SK-N-SH (cell line): ENCODE results near the gene LENG8. TPM values are rescaled to one million over a fixed set of nuclear protein-coding genes. Genes with fewer than 3 reads are reported as not detected.

Experiments
- CTCF ChIA-PET: fragments of 300-600, 350-600 bp; formaldehyde crosslinking; extraction: SDS; loops from one replicate; lab custom pipeline; 2021; lab: Yijun Ruan, JAX
- POLR2A ChIA-PET: fragments of 350-600 bp; sonication (Branson Sonifier 250); formaldehyde crosslinking; extraction: SDS; loops from one replicate; lab custom pipeline; 2020; ENCODE audit warnings: antibody characterized with exemption, inconsistent platforms; lab: Yijun Ruan, JAX
- DNase-seq: peaks from one replicate; pipeline ENCODE4 v3.0.0; 2012
- H2AFZ ChIP-seq: fragments of 200-600 bp; sonication (generic); 2 replicates; pipeline ENCODE4 v1.8.1; 2016; ENCODE audit warnings: antibody characterized with exemption, mild to moderate bottlenecking, low read depth
- H3F3A ChIP-seq: fragments of 200-600 bp; sonication (generic); replicated peaks from 2 replicates; pipeline ENCODE3; 2016; ENCODE audit warnings: antibody characterized with exemption, mild to moderate bottlenecking; ENCODE audit not compliant: insufficient read depth
- H3K27ac ChIP-seq, 2 experiments: fragments of 200-500 bp in 1 of 2; fragments of 200-600 bp in 1 of 2; sonication (Bioruptor generic) in 1 of 2; sonication (generic), shearing (Covaris generic) in 1 of 2; 2 replicates each; pipeline versions ENCODE4 v1.5.1 to v1.6.1; 2014 to 2016; ENCODE audit warnings: low read depth in 2 of 2, inconsistent platforms in 1 of 2, low read length in 1 of 2, mild to moderate bottlenecking in 1 of 2, mixed read lengths in 1 of 2
- H3K27me3 ChIP-seq: fragments of 200-600 bp; sonication (generic), shearing (Covaris generic); 2 replicates; pipeline ENCODE4 v1.6.1; 2016; ENCODE audit warnings: mixed run types; ENCODE audit not compliant: insufficient read depth
- H3K36me3 ChIP-seq, 2 experiments: fragments of 200-500 bp in 1 of 2; fragments of 200-600 bp in 1 of 2; sonication (Bioruptor generic) in 1 of 2; sonication (generic) in 1 of 2; replicated peaks in 1 of 2; 2 replicates each; pipeline versions ENCODE3 to v1.5.1; 2014 to 2016; ENCODE audit warnings: low read length in 1 of 2, mild to moderate bottlenecking in 1 of 2; ENCODE audit not compliant: insufficient read depth in 2 of 2, control insufficient read depth in 1 of 2
- H3K4me1 ChIP-seq, 2 experiments: fragments of 200-500 bp in 1 of 2; fragments of 200-600 bp in 1 of 2; sonication (Bioruptor generic) in 1 of 2; sonication (generic), shearing (Covaris generic) in 1 of 2; 2 replicates each; pipeline versions ENCODE4 v1.5.1 to v1.6.1; 2014 to 2016; ENCODE audit warnings: low read depth in 1 of 2, low read length in 1 of 2, mixed run types in 1 of 2; ENCODE audit not compliant: insufficient read depth in 2 of 2, control insufficient read depth in 1 of 2
- H3K4me2 ChIP-seq: fragments of 200-600 bp; sonication (generic), shearing (Covaris generic); 2 replicates; pipeline ENCODE4 v1.6.1; 2017; ENCODE audit warnings: mixed run types
- H3K4me3 ChIP-seq, 2 experiments: fragments of 200-500 bp in 1 of 2; fragments of 200-600 bp in 1 of 2; sonication (Bioruptor generic) in 1 of 2; sonication (generic), shearing (Covaris generic) in 1 of 2; 2 replicates each; pipeline versions ENCODE4 v1.5.1 to v1.8.1; 2014 to 2016; ENCODE audit warnings: low read depth in 2 of 2, inconsistent platforms in 1 of 2, low read length in 1 of 2, mild to moderate bottlenecking in 1 of 2, mixed read lengths in 1 of 2, moderate library complexity in 1 of 2
- H3K79me2 ChIP-seq: fragments of 200-600 bp; sonication (generic); 2 replicates; pipeline ENCODE4 v1.8.1; 2017; ENCODE audit warnings: mild to moderate bottlenecking; ENCODE audit not compliant: insufficient read depth
- H3K9ac ChIP-seq: fragments of 200-600 bp; sonication (generic); 2 replicates; pipeline ENCODE4 v1.6.1; 2017; ENCODE audit warnings: mixed run types
- H3K9me2 ChIP-seq: fragments of 200-600 bp; sonication (generic); 2 replicates; pipeline ENCODE4 v1.6.1; 2017; ENCODE audit warnings: mixed run types
- H3K9me3 ChIP-seq: fragments of 200-600 bp; sonication (generic); 2 replicates; pipeline ENCODE4 v1.6.1; 2017; ENCODE audit warnings: mixed run types, mild to moderate bottlenecking, moderate library complexity
- H4K20me1 ChIP-seq: fragments of 200-600 bp; sonication (generic); 2 replicates; pipeline ENCODE4 v1.6.1; 2017; ENCODE audit warnings: mild to moderate bottlenecking, mixed run types; ENCODE audit not compliant: insufficient read depth
- CHD2 ChIP-seq: fragments of 150-350 bp; IDR thresholded peaks from 2 replicates; pipeline ENCODE4 v1.6.1; 2018; ENCODE audit warnings: low read length; ENCODE audit not compliant: partially characterized antibody
- FOXM1 ChIP-seq: IDR thresholded peaks from 2 replicates; pipeline ENCODE4 v1.4.0; 2012; ENCODE audit warnings: low read depth, mild to moderate bottlenecking
- GABPA ChIP-seq: IDR thresholded peaks from 2 replicates; pipeline ENCODE4 v1.4.0; 2012; ENCODE audit warnings: low read depth, mild to moderate bottlenecking
- MEF2A ChIP-seq: IDR thresholded peaks from 2 replicates; pipeline ENCODE4 v1.4.0; 2012; ENCODE audit warnings: low read depth, borderline replicate concordance
- MXI1 ChIP-seq: IDR thresholded peaks from 2 replicates; pipeline ENCODE4 v1.6.1; 2012; ENCODE audit warnings: mild to moderate bottlenecking, low read depth, low read length, improper control_type of control experiment
- NRF1 ChIP-seq: IDR thresholded peaks from 2 replicates; pipeline ENCODE4 v1.6.1; 2012; ENCODE audit warnings: low read depth, mild to moderate bottlenecking, low read length
- POLR2AphosphoS5 ChIP-seq: IDR thresholded peaks from 2 replicates; pipeline ENCODE4 v1.6.1; 2012; ENCODE audit warnings: low read depth, low read length
- RCOR1 ChIP-seq: fragments of 150-350 bp; IDR thresholded peaks from 2 replicates; pipeline ENCODE4 v1.6.1; 2017; ENCODE audit warnings: antibody characterized with exemption, low read length
- RXRA ChIP-seq: IDR thresholded peaks from 2 replicates; pipeline ENCODE4 v1.4.0; 2012; ENCODE audit warnings: low read depth, mild to moderate bottlenecking, borderline replicate concordance
- SMC3 ChIP-seq: IDR thresholded peaks from 2 replicates; pipeline ENCODE4 v1.6.1; 2012; ENCODE audit warnings: low read depth, low read length, improper control_type of control experiment
- TAF1 ChIP-seq: IDR thresholded peaks from 2 replicates; pipeline ENCODE4 v1.6.1; 2012; ENCODE audit warnings: low read depth, mild to moderate bottlenecking, low read length, moderate library complexity, borderline replicate concordance
- TEAD4 ChIP-seq: IDR thresholded peaks from 2 replicates; pipeline ENCODE4 v1.4.0; 2012; ENCODE audit warnings: mild to moderate bottlenecking, borderline replicate concordance; ENCODE audit not compliant: insufficient read depth
- YY1 ChIP-seq: IDR thresholded peaks from 2 replicates; pipeline ENCODE4 v1.4.0; 2012; ENCODE audit warnings: low read depth, mild to moderate bottlenecking
- WGBS: methylation state at CpG from one replicate; pipeline ENCODE4 v1.1.6; 2017; ENCODE audit warnings: low lambda C conversion rate; 5-methylcytosine and 5-hydroxymethylcytosine counted together
- polyA plus RNA-seq, 3 experiments: library from polyadenylated mRNA; depleted of rRNA; stranded (reverse); fragments of >200 nt; gene quantifications; 2 replicates each; pipeline ENCODE4 v1.2.3, GENCODE V29; 2012
- TF ChIP-seq, protein P1 (sequence below): fragments of 200-600 bp; sonication (generic); IDR thresholded peaks from 2 replicates; pipeline ENCODE4 v1.6.1; 2017; ENCODE audit warnings: antibody characterized with exemption, mild to moderate bottlenecking, moderate library complexity
- TF ChIP-seq, protein P2 (sequence below): IDR thresholded peaks from 2 replicates; pipeline ENCODE4 v1.6.1; 2012; ENCODE audit warnings: mild to moderate bottlenecking, low read depth, low read length, moderate library complexity

LENG8 gene
- polyA plus RNA-seq, 1 of the 3 experiments (the other 2 are of a cell fraction): 84.0 TPM

DNA sequence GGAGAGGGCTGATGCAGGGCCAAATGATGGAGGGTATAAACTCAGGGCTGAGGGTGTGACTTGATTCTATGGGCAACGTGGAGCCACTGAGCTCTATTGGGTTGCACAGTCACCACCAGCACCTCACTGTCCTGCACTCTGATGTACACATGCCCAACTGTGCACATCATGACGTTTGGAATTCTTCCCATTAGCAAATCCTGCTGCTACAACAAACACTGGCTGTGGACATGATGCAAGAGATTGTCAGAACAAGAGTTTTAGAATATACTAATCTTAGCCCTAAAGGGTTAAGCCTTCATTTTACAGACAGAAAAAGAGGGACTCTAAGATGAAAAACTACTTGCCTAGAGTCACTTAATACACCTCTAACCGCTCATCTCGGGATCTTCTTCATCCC, 36.1 kb upstream of the LENG8 start:
- H4K20me1 ChIP-seq: no peaks in the 10 kb centered on the region
- H3K36me3 ChIP-seq: no peaks in the 10 kb centered on the region
- H3K9ac ChIP-seq: no peak overlapping the region
- no peaks in the 10 kb centered on the region for H3K9me2 ChIP-seq
- no peak for TF ChIP-seq NRF1
- no peak for TF ChIP-seq GABPA
- TF ChIP-seq RCOR1: no peak
- TF ChIP-seq MEF2A: no peak
- TF ChIP-seq TEAD4: no peak
- H3K4me1 ChIP-seq: no peaks in the 10 kb centered on the region
- H3K9me3 ChIP-seq: no peaks in the 10 kb centered on the region
- no peak overlapping the region for H3K4me3 ChIP-seq
- no peak overlapping the region for H3K27ac ChIP-seq
- H3K79me2 ChIP-seq: no peaks in the 10 kb centered on the region
- H2AFZ ChIP-seq: no peak overlapping the region
- no peak overlapping the region for H3K4me2 ChIP-seq
- H3F3A ChIP-seq: peaks cover 8% of the 10 kb centered on the region
- ChIA-PET CTCF (no interaction called here), POLR2A (no interaction called here)
- H3K27me3 ChIP-seq: peaks cover 29% of the 10 kb centered on the region
- 7% methylated on average over 4 of the region's 4 CpGs for WGBS
- DNase-seq: no peak

DNA sequence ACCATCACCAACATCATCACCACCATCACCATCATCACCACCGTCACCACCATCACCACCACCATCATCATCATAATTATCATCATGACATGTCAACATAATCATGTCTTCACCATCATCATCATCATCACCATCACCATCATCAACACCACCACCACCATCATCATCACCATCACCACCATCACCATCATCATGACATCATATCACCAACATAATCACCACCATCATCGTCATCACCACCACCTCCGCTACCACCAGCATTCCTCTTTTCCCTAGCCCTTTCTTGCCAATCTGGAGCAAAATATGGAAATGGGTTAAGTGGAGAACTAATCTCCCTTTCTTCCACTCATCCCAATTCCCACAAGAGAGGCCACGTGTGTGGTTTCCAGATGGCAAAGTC, 34.8 kb upstream of the LENG8 start:
- TF ChIP-seq FOXM1 (no peak), RXRA (no peak), NRF1 (no peak), YY1 (no peak), MXI1 (no peak), SMC3 (no peak), POLR2AphosphoS5 (no peak), CHD2 (no peak), TAF1 (no peak)
- TF ChIP-seq, protein P1, sequence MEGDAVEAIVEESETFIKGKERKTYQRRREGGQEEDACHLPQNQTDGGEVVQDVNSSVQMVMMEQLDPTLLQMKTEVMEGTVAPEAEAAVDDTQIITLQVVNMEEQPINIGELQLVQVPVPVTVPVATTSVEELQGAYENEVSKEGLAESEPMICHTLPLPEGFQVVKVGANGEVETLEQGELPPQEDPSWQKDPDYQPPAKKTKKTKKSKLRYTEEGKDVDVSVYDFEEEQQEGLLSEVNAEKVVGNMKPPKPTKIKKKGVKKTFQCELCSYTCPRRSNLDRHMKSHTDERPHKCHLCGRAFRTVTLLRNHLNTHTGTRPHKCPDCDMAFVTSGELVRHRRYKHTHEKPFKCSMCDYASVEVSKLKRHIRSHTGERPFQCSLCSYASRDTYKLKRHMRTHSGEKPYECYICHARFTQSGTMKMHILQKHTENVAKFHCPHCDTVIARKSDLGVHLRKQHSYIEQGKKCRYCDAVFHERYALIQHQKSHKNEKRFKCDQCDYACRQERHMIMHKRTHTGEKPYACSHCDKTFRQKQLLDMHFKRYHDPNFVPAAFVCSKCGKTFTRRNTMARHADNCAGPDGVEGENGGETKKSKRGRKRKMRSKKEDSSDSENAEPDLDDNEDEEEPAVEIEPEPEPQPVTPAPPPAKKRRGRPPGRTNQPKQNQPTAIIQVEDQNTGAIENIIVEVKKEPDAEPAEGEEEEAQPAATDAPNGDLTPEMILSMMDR: no peak
- TF ChIP-seq, protein P2, sequence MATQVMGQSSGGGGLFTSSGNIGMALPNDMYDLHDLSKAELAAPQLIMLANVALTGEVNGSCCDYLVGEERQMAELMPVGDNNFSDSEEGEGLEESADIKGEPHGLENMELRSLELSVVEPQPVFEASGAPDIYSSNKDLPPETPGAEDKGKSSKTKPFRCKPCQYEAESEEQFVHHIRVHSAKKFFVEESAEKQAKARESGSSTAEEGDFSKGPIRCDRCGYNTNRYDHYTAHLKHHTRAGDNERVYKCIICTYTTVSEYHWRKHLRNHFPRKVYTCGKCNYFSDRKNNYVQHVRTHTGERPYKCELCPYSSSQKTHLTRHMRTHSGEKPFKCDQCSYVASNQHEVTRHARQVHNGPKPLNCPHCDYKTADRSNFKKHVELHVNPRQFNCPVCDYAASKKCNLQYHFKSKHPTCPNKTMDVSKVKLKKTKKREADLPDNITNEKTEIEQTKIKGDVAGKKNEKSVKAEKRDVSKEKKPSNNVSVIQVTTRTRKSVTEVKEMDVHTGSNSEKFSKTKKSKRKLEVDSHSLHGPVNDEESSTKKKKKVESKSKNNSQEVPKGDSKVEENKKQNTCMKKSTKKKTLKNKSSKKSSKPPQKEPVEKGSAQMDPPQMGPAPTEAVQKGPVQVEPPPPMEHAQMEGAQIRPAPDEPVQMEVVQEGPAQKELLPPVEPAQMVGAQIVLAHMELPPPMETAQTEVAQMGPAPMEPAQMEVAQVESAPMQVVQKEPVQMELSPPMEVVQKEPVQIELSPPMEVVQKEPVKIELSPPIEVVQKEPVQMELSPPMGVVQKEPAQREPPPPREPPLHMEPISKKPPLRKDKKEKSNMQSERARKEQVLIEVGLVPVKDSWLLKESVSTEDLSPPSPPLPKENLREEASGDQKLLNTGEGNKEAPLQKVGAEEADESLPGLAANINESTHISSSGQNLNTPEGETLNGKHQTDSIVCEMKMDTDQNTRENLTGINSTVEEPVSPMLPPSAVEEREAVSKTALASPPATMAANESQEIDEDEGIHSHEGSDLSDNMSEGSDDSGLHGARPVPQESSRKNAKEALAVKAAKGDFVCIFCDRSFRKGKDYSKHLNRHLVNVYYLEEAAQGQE: no peak
- Histone ChIP-seq H3K36me3 (no peaks in the 10 kb centered on the region), H3K4me3 (no peak overlapping the region), H3K4me1 (no peaks in the 10 kb centered on the region), H3K27me3 (peaks cover 41% of the 10 kb centered on the region), H3K79me2 (no peaks in the 10 kb centered on the region), H3K4me2 (no peak overlapping the region), H3K9ac (no peak overlapping the region), H4K20me1 (no peaks in the 10 kb centered on the region), H3K9me3 (no peaks in the 10 kb centered on the region), H3K27ac (no peak overlapping the region), H3K9me2 (no peaks in the 10 kb centered on the region), H2AFZ (no peak overlapping the region), H3F3A (peaks cover 5% of the 10 kb centered on the region)
- POLR2A ChIA-PET: no interaction called here
- DNase-seq: no peak
- CTCF ChIA-PET: no interaction called here
- 54% methylated on average over 4 of the region's 4 CpGs for WGBS
